ENCODE data around the gene FANCC. TPM values are rescaled to one million over a fixed set of nuclear protein-coding genes. Genes with fewer than 3 reads are reported as not detected.
"Not testable (repeated sequence)": the region's sequence is repeated elsewhere in the genome, so short reads cannot be mapped to it uniquely, and the experiment has no call there.

Gene FANCC
- total RNA-seq, 1 experiment from 2014 or later = 14.0 TPM

GRCh38 chr9:95285307-95285706, 32.2 kb downstream of the FANCC start:
- Histone ChIP-seq H3K9ac (ENCODE audit: low read length) (no peak overlapping the region), H3K4me1 (ENCODE audit: low read length) (peaks cover under 1% of the 10 kb centered on the region; the same call in 1 of the 2 replicates), H3K79me2 (ENCODE audit: low read length) (0 out of 2 replicates have a peak, but pooled peaks cover 3% of the 10 kb centered on the region), H3K27me3 (ENCODE audit: low read length) (no peaks in the 10 kb centered on the region), H3K27ac (ENCODE audit: low read length) (no peak overlapping the region), H3K36me3 (ENCODE audit: insufficient read depth, low read length) (peaks cover 5% of the 10 kb centered on the region), H4K20me1 (ENCODE audit: insufficient read depth, low read depth, low read length) (peaks cover 18% of the 10 kb centered on the region), H3K4me3 (ENCODE audit: low read length) (no peak overlapping the region), H3K9me2 (replicated peaks; ENCODE audit: insufficient read depth, low read length) (no peaks in the 10 kb centered on the region), H2AFZ (ENCODE audit: low read length) (no peak overlapping the region), H3K9me3 (ENCODE audit: low read length) (peaks cover 13% of the 10 kb centered on the region), H3K4me2 (ENCODE audit: low read depth, low read length, poor library complexity, severe bottlenecking) (no peak overlapping the region)
- DNase-seq = no peak

GRCh38 chr9:95284162-95285080, 33.1 kb downstream of the FANCC start:
- peaks cover 10% of the 10 kb centered on the region; the same call in 1 of the 2 replicates for H4K20me1 ChIP-seq (ENCODE audit: insufficient read depth, low read depth, low read length)
- no peak overlapping the region for H2AFZ ChIP-seq (ENCODE audit: low read length)
- H3K9me2 ChIP-seq (replicated peaks; ENCODE audit: insufficient read depth, low read length) = no peaks in the 10 kb centered on the region
- H3K4me1 ChIP-seq (ENCODE audit: low read length) = no peaks in the 10 kb centered on the region
- no peak overlapping the region for H3K27ac ChIP-seq (ENCODE audit: low read length)
- no peaks in the 10 kb centered on the region for H3K79me2 ChIP-seq (ENCODE audit: low read length)
- DNase-seq = no peak
- H3K4me2 ChIP-seq (ENCODE audit: low read depth, low read length, poor library complexity, severe bottlenecking) = no peak overlapping the region
- H3K9ac ChIP-seq (ENCODE audit: low read length) = no peak overlapping the region
- no peak overlapping the region for H3K4me3 ChIP-seq (ENCODE audit: low read length)
- H3K36me3 ChIP-seq (ENCODE audit: insufficient read depth, low read length) = peaks cover 5% of the 10 kb centered on the region
- no peaks in the 10 kb centered on the region for H3K27me3 ChIP-seq (ENCODE audit: low read length)
- peaks cover 13% of the 10 kb centered on the region for H3K9me3 ChIP-seq (ENCODE audit: low read length)

- peaks cover 10% of the 10 kb centered on the region; the same call in 1 of the 2 replicates for H4K20me1 ChIP-seq (ENCODE audit: insufficient read depth, low read depth, low read length)
- no peaks in the 10 kb centered on the region for H3K27me3 ChIP-seq (ENCODE audit: low read length)
- H3K9me2 ChIP-seq (replicated peaks; ENCODE audit: insufficient read depth, low read length) = no peaks in the 10 kb centered on the region
- H3K4me3 ChIP-seq (ENCODE audit: low read length) = no peak overlapping the region
- H3K79me2 ChIP-seq (ENCODE audit: low read length) = no peaks in the 10 kb centered on the region
- no peak overlapping the region for H3K9ac ChIP-seq (ENCODE audit: low read length)
- H2AFZ ChIP-seq (ENCODE audit: low read length) = no peak overlapping the region
- no peaks in the 10 kb centered on the region for H3K4me1 ChIP-seq (ENCODE audit: low read length)
- no peak overlapping the region for H3K27ac ChIP-seq (ENCODE audit: low read length)
- peaks cover 5% of the 10 kb centered on the region for H3K36me3 ChIP-seq (ENCODE audit: insufficient read depth, low read length)
- H3K4me2 ChIP-seq (ENCODE audit: low read depth, low read length, poor library complexity, severe bottlenecking) = no peak overlapping the region
- DNase-seq = no peak
- H3K9me3 ChIP-seq (ENCODE audit: low read length) = peaks cover 13% of the 10 kb centered on the region
Measured at GRCh38 chr9:95283673-95284072, 33.8 kb downstream of the FANCC start.

- Histone ChIP-seq H3K36me3 (ENCODE audit: insufficient read depth, low read length) (peaks cover 5% of the 10 kb centered on the region), H3K9ac (ENCODE audit: low read length) (no peak overlapping the region), H3K4me3 (ENCODE audit: low read length) (no peak overlapping the region), H3K4me1 (ENCODE audit: low read length) (no peaks in the 10 kb centered on the region), H3K27me3 (ENCODE audit: low read length) (no peaks in the 10 kb centered on the region), H3K9me2 (replicated peaks; ENCODE audit: insufficient read depth, low read length) (no peaks in the 10 kb centered on the region), H2AFZ (ENCODE audit: low read length) (no peak overlapping the region), H4K20me1 (ENCODE audit: insufficient read depth, low read depth, low read length) (0 out of 2 replicates have a peak, but pooled peaks cover 5% of the 10 kb centered on the region), H3K79me2 (ENCODE audit: low read length) (no peaks in the 10 kb centered on the region), H3K27ac (ENCODE audit: low read length) (no peak overlapping the region), H3K4me2 (ENCODE audit: low read depth, low read length, poor library complexity, severe bottlenecking) (no peak overlapping the region), H3K9me3 (ENCODE audit: low read length) (peaks cover 13% of the 10 kb centered on the region)
- DNase-seq = no peak
Measured at GRCh38 chr9:95282332-95282731, 35.2 kb downstream of the FANCC start.

- H3K27ac ChIP-seq (ENCODE audit: low read length) = no peak overlapping the region
- H2AFZ ChIP-seq (ENCODE audit: low read length) = no peak overlapping the region
- H3K27me3 ChIP-seq (ENCODE audit: low read length) = no peaks in the 10 kb centered on the region
- no peak overlapping the region for H3K9ac ChIP-seq (ENCODE audit: low read length)
- no peaks in the 10 kb centered on the region for H4K20me1 ChIP-seq (ENCODE audit: insufficient read depth, low read depth, low read length)
- H3K4me2 ChIP-seq (ENCODE audit: low read depth, low read length, poor library complexity, severe bottlenecking) = no peak overlapping the region
- H3K9me2 ChIP-seq (replicated peaks; ENCODE audit: insufficient read depth, low read length) = no peaks in the 10 kb centered on the region
- H3K9me3 ChIP-seq (ENCODE audit: low read length) = peaks cover 13% of the 10 kb centered on the region
- no peaks in the 10 kb centered on the region for H3K79me2 ChIP-seq (ENCODE audit: low read length)
- H3K36me3 ChIP-seq (ENCODE audit: insufficient read depth, low read length) = peaks cover 5% of the 10 kb centered on the region
- no peaks in the 10 kb centered on the region for H3K4me1 ChIP-seq (ENCODE audit: low read length)
- H3K4me3 ChIP-seq (ENCODE audit: low read length) = no peak overlapping the region
- no peak for DNase-seq
Measured at GRCh38 chr9:95280745-95281144, 36.8 kb downstream of the FANCC start.

- H3K27me3 ChIP-seq (ENCODE audit: low read length) = no peaks in the 10 kb centered on the region
- no peaks in the 10 kb centered on the region for H3K9me2 ChIP-seq (replicated peaks; ENCODE audit: insufficient read depth, low read length)
- no peak overlapping the region for H3K27ac ChIP-seq (ENCODE audit: low read length)
- H3K79me2 ChIP-seq (ENCODE audit: low read length) = no peaks in the 10 kb centered on the region
- H2AFZ ChIP-seq (ENCODE audit: low read length) = no peak overlapping the region
- H3K36me3 ChIP-seq (ENCODE audit: insufficient read depth, low read length) = peaks cover 5% of the 10 kb centered on the region
- no peaks in the 10 kb centered on the region for H4K20me1 ChIP-seq (ENCODE audit: insufficient read depth, low read depth, low read length)
- no peak overlapping the region for H3K9ac ChIP-seq (ENCODE audit: low read length)
- no peak for DNase-seq
- no peak overlapping the region for H3K4me3 ChIP-seq (ENCODE audit: low read length)
- peaks cover 13% of the 10 kb centered on the region for H3K9me3 ChIP-seq (ENCODE audit: low read length)
- H3K4me2 ChIP-seq (ENCODE audit: low read depth, low read length, poor library complexity, severe bottlenecking) = no peak overlapping the region
- no peaks in the 10 kb centered on the region for H3K4me1 ChIP-seq (ENCODE audit: low read length)
Measured at GRCh38 chr9:95277509-95277908, 40.0 kb downstream of the FANCC start.

- Histone ChIP-seq H3K9me3 (ENCODE audit: low read length) (peaks cover 11% of the 10 kb centered on the region), H4K20me1 (ENCODE audit: insufficient read depth, low read depth, low read length) (0 out of 2 replicates have a peak, but pooled peaks cover under 1% of the 10 kb centered on the region), H3K4me2 (ENCODE audit: low read depth, low read length, poor library complexity, severe bottlenecking) (no peak overlapping the region), H3K36me3 (ENCODE audit: insufficient read depth, low read length) (peaks cover 4% of the 10 kb centered on the region), H3K9me2 (replicated peaks; ENCODE audit: insufficient read depth, low read length) (no peaks in the 10 kb centered on the region), H3K27me3 (ENCODE audit: low read length) (no peaks in the 10 kb centered on the region), H2AFZ (ENCODE audit: low read length) (no peak overlapping the region), H3K27ac (ENCODE audit: low read length) (no peak overlapping the region), H3K9ac (ENCODE audit: low read length) (no peak overlapping the region), H3K79me2 (ENCODE audit: low read length) (no peaks in the 10 kb centered on the region), H3K4me3 (ENCODE audit: low read length) (no peak overlapping the region), H3K4me1 (ENCODE audit: low read length) (no peaks in the 10 kb centered on the region)
- DNase-seq = no peak
Measured at GRCh38 chr9:95276395-95276954, 41.0 kb downstream of the FANCC start.

- H3K4me3 ChIP-seq (ENCODE audit: low read length); H3K27ac ChIP-seq (ENCODE audit: low read length); H3K4me1 ChIP-seq (ENCODE audit: low read length); H3K36me3 ChIP-seq (ENCODE audit: insufficient read depth, low read length); H3K79me2 ChIP-seq (ENCODE audit: low read length); H3K9ac ChIP-seq (ENCODE audit: low read length); DNase-seq; H3K9me2 ChIP-seq (replicated peaks; ENCODE audit: insufficient read depth, low read length); H3K27me3 ChIP-seq (ENCODE audit: low read length); H3K9me3 ChIP-seq (ENCODE audit: low read length); H2AFZ ChIP-seq (ENCODE audit: low read length); H3K4me2 ChIP-seq (ENCODE audit: low read depth, low read length, poor library complexity, severe bottlenecking): not testable (repeated sequence)
- peaks cover 12% of the 10 kb centered on the region; the same call in 1 of the 2 replicates for H4K20me1 ChIP-seq (ENCODE audit: insufficient read depth, low read depth, low read length)
Measured at GRCh38 chr9:95274160-95274559, 43.3 kb downstream of the FANCC start.

Data from Karpas-422 (cell line).